Pancreas (tissue), 10 donors: ENCODE measurements around the gene AFDN. TPM values are rescaled to one million over a fixed set of nuclear protein-coding genes. Genes with fewer than 3 reads are reported as not detected.

Experiments
- ATAC-seq, 4 donors: fragments of 200-7000 bp; cut with Tn5 transposase; one replicate each; pipeline versions ENCODE4 v1.8.0 to v1.9.1; 2020; ENCODE audit warnings: mild to moderate bottlenecking in 4 of 4, moderate library complexity in 4 of 4
- DNase-seq, 6 donors: peaks; one replicate each; pipeline ENCODE4 v3.0.0-alpha.2; 2020
- FAIRE-seq: peaks from 2 replicates; lab custom pipeline; 2012; peaks lifted over from hg19 to GRCh38; lab: Jason Lieb, UNC
- H3K27ac ChIP-seq, 4 donors: fragments of 200-600 bp; sonication (generic); 1 replicate in 3 of 4; 2 replicates in 1 of 4; pipeline versions ENCODE4 v1.5.0 to v1.8.0; 2020
- H3K27me3 ChIP-seq, 4 donors: fragments of 200-600 bp; one replicate each; pipeline ENCODE4 v1.8.0; 2021
- H3K36me3 ChIP-seq, 3 donors: fragments of 200-600 bp; sonication (generic) in 1 of 3; one replicate each; pipeline versions ENCODE4 v1.5.0 to v1.8.0; 2020 to 2021
- H3K4me1 ChIP-seq, 3 donors: fragments of 200-600 bp; one replicate each; pipeline ENCODE4 v1.8.0; 2021
- H3K4me3 ChIP-seq, 4 donors: fragments of 200-600 bp; sonication (generic) in 2 of 4; one replicate each; pipeline versions ENCODE4 v1.5.0 to v1.8.0; 2020 to 2021
- H3K9me3 ChIP-seq, 4 donors: fragments of 200-600 bp; one replicate each; pipeline ENCODE4 v1.8.0; 2021
- WGBS, 2 donors: extraction: QIAGEN DNeasy Blood & Tissue Kit; methylation state at CpG; one replicate each; pipeline ENCODE4 v1.1.7; 2013; 5-methylcytosine and 5-hydroxymethylcytosine counted together
- intact Hi-C, 3 donors: fragments of 100-400 bp; cut with DNase I; formaldehyde crosslinking; loops; one replicate each; pipeline versions ENCODE4 v1.11.1 to v1.14.2; 2022
- polyA plus RNA-seq, 2 donors: library from polyadenylated mRNA; stranded (reverse); fragments of 200-250 nt; gene quantifications; one replicate each; pipeline ENCODE4 v1.2.3, GENCODE V29; 2013
- total RNA-seq, 6 donors: library from RNA; stranded (reverse); fragmentation: NEBNext Ultra II Directional in 4 of 6; extraction: Animal tissue kit (Norgen Biotek cat#: 25700) in 4 of 6; gene quantifications; one replicate each; pipeline versions ENCODE4 v1.2.1 to v1.2.4, GENCODE V29; 2021 to 2023
- TF ChIP-seq, protein P1 (sequence below), 4 donors: fragments of 200-600 bp; sonication (generic) in 3 of 4; IDR thresholded peaks; one replicate each; pipeline versions ENCODE4 v1.5.0 to v1.8.0; 2021; ENCODE audit warnings: antibody characterized with exemption in 4 of 4
- donor health status: healthy with polysubstance abuse.
- donor health status: DM: no; HTN: no; CAD: no; lungs with moderate emphysema.
- donor health status: DM: no; HTN: no; CAD: no.
- donor health status: control.
- donor health status: control.
- donor health status: Bipolar disorder and iron deficiency.
- donor health status: DM: yes; HTN: yes; CAD: no.
- donor health status: DM: no; HTN: no; CAD: no.
- donor health status: DM: no; HTN: no; CAD: no.
- donor health status: DM: yes; HTN: yes; CAD: no.

AFDN gene
- total and polyA plus RNA-seq, 8 donors, result 55.2 to 122 (median 73.3) TPM

DNA sequence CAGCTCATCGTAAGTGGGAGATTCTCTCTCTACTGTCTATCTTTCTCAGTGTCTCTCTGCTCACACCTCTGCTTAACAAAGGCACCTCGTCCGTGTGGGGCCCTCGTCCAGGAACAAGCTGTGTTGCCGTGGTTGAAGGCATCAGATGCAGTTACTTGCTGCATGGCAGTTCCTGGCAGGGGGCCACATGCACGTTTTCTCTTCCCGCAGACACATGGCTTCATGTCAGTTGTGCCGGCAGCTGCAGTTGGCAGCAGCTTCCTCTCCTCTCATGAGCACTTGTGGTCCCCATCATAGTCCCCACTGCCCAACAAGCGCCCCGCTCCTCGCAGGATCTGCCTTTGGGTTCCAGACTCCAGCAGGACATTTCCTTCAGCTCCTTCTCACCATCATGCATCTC lies 7.1 kb upstream of the AFDN start:
- Histone ChIP-seq H3K36me3 (no peaks in the 10 kb centered on the region), H3K4me3 (no peak overlapping the region), H3K27me3 (no peaks in the 10 kb centered on the region), H3K4me1 (peaks cover 0 to 5% (median 0%) of the 10 kb centered on the region in 3 donors), H3K9me3 (no peaks in the 10 kb centered on the region), H3K27ac (no peak overlapping the region)
- FAIRE-seq (no peak), ATAC-seq (no peak), DNase-seq (peak in 2 of 6 donors; percentile 23 to 51)
- TF ChIP-seq, protein P1, sequence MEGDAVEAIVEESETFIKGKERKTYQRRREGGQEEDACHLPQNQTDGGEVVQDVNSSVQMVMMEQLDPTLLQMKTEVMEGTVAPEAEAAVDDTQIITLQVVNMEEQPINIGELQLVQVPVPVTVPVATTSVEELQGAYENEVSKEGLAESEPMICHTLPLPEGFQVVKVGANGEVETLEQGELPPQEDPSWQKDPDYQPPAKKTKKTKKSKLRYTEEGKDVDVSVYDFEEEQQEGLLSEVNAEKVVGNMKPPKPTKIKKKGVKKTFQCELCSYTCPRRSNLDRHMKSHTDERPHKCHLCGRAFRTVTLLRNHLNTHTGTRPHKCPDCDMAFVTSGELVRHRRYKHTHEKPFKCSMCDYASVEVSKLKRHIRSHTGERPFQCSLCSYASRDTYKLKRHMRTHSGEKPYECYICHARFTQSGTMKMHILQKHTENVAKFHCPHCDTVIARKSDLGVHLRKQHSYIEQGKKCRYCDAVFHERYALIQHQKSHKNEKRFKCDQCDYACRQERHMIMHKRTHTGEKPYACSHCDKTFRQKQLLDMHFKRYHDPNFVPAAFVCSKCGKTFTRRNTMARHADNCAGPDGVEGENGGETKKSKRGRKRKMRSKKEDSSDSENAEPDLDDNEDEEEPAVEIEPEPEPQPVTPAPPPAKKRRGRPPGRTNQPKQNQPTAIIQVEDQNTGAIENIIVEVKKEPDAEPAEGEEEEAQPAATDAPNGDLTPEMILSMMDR (IDR thresholded peaks at IDR 0.05), result no peak
- 52 to 56% methylated on average over 11 of the region's 11 CpGs for WGBS, 2 donors
- intact Hi-C loops, result no loop called here

DNA sequence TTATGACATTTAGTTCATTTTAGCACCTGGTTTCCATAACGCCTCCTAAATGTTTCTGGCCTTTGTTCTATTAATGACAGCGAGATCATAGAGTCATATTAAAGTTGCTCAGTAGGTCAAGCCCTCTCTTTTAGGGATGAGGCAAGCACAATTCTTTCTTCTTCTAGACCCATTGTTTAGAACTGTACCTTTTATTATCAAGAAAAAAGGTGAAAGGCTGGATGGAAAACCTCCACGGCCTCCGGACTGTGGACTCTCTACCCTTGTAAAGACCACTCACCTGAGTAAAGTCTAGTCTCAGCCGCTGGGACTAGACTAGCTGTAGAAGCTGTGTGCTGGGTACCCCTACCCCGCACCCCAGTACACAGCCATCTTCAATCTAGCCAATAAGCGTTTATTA lies 6.0 kb upstream of the AFDN start:
- no peak overlapping the region for H3K27ac ChIP-seq
- no peaks in the 10 kb centered on the region for H3K27me3 ChIP-seq
- H3K36me3 ChIP-seq, result no peaks in the 10 kb centered on the region
- TF ChIP-seq, protein P1 (IDR thresholded peaks at IDR 0.05), result no peak
- no peak for DNase-seq
- H3K4me1 ChIP-seq, result peaks cover 0 to 5% (median 0%) of the 10 kb centered on the region in 3 donors
- intact Hi-C loops, result no loop called here
- FAIRE-seq, result no peak
- 91 to 92% methylated on average over 7 of the region's 7 CpGs for WGBS, 2 donors
- H3K9me3 ChIP-seq, result no peaks in the 10 kb centered on the region
- no peak overlapping the region for H3K4me3 ChIP-seq
- ATAC-seq, result no peak

DNA sequence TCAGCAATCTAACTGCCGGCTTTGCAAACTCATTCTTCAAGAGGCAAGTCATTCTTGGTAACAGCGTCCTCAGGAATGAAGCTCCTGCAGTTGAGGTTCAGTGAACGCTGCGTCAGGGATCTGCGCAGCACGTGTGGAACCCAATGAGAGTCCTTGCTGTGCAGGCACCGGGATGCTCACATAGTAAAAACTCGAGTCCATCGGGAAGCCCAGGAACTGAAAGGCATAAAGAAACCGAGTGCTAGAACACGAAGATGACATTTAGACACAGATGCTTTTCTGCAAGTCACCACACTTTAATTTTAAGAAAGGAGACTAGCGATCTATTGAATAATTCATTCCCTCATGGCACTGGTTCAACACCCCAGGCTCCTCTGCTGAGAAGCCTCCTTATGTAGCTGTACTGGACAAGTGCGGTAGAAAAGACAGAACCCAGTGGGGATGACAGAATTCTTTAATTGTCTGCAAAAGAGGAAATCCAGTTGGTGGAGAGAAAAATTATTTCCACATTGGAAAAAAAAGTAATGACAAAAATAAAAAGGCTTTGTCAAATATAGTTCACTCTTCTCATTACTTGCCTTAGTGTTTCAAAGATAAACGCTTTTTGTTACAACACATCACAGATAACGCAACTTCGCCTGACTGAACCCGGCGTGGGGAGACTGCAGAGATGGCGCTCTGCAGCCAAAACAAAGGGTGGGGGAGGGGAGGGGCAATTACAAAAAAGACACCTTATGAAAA lies 1.9 kb upstream of the AFDN start:
- FAIRE-seq (no peak), DNase-seq (no peak), ATAC-seq (no peak)
- Histone ChIP-seq H3K36me3 (no peaks in the 10 kb centered on the region), H3K27ac (peak overlapping the region in 2 of 4 donors; percentile 71 to 83), H3K4me1 (peaks cover 5 to 8% (median 7%) of the 10 kb centered on the region in 3 donors), H3K9me3 (no peaks in the 10 kb centered on the region), H3K4me3 (peak overlapping the region in 1 of 4 donors; percentile 68), H3K27me3 (no peaks in the 10 kb centered on the region)
- intact Hi-C loops, result no loop called here
- TF ChIP-seq, protein P1 (IDR thresholded peaks at IDR 0.05), result no peak
- WGBS, 2 donors, result 56 to 58% methylated on average over 19 of the region's 19 CpGs

DNA sequence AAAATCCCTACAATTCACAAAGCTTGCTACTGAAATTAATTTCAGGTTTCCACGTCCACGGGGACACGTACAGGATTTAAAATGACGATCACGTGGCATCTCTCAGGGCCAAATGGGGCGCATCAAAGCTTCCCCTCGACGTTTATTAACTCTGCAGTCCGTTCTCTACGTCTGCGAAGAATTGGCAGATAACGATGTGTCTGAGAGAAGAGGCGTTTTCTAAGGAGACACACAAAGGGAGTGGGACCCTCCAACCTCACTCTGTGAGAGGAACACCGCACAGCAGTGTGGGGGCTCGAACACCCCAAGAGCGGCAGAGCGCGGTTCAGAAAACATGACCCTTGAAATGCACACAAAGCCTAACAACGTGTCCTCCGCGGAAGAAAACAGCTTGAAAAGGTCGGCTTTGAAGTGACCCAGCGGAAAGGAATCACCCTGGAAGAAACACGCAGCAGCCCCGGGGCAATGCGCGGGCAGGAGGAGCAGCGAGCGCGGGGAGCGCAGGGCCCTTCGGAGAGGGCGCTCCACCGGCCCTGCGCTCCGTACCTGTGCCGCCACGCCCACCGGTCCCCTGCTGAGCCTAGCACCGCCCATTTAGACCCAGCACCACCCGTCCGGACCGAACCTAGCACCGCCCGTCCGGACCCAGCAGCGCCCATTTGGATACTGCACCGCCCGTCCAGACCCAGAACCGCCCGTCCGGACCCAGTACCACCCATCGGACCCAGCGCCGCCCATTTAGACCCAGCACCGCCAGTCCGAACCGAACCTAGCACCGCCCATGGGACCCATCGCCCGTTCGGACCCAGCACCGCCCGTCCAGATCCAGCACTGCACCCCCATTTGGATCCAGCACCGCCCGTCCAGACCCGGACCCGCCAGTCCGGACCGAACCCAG lies 1.1 kb upstream of the AFDN start:
- WGBS, 2 donors, result 4 to 6% methylated on average over 40 to 70 of the region's 70 CpGs
- FAIRE-seq, result no peak
- Histone ChIP-seq H3K4me3 (peak overlapping the region; percentile 56 to 68 (median 64)), H3K27me3 (no peaks in the 10 kb centered on the region), H3K27ac (peak overlapping the region; percentile 62 to 86 (median 77)), H3K36me3 (no peaks in the 10 kb centered on the region), H3K9me3 (no peaks in the 10 kb centered on the region), H3K4me1 (peaks cover 10 to 17% (median 16%) of the 10 kb centered on the region in 3 donors)
- ATAC-seq, result peak; percentile 82 to 92 (median 84)
- TF ChIP-seq, protein P1 (IDR thresholded peaks at IDR 0.05), result no peak
- intact Hi-C loops, result no loop called here
- peak; percentile 74 to 91 (median 81) for DNase-seq
